Heart left ventricle (tissue), 13 donors: ENCODE results near the gene EPB41L2.

Experiments used
- POLR2A ChIP-seq, 2 donors: fragments of 450-650 bp; IDR thresholded peaks; one replicate each; pipeline ENCODE4 v1.6.1; 2017; ENCODE audit warnings: antibody characterized with exemption in 2 of 2, mild to moderate bottlenecking in 2 of 2, moderate library complexity in 2 of 2
- TF ChIP-seq, protein P1 (sequence below), 12 donors: fragments of 200-600 bp; sonication (generic) in 4 of 12; IDR thresholded peaks; one replicate each; pipeline versions ENCODE4 v1.5.0 to v1.8.0; 2018 to 2022; ENCODE audit warnings: antibody characterized with exemption in 12 of 12, mild to moderate bottlenecking in 5 of 12
- donor health status: ischemic (EF 13 %, LVEDD 7.1; RV severe dilation, severe dysfunction).
- donor health status: DM: no; HTN: yes; CAD: no.
- donor health status: DM: no; HTN: no; CAD: no.
- donor health status: ischemic (EF 25% LVEDD 6.9; RV normal size, moderate dysfunction).
- donor health status: ischemic (EF 25% LVEDD 5.7; RV mildly dilated, moderate dysfunction).
- donor health status: ischemic (EF 35%, LVEDD 5.7; RV mildly dilated, moderate dysfunction).
- donor health status: nonischemic (EF 11% LVEDD 7.7; RV severe dilation, severe dysfunction).
- donor health status: DM: yes; HTN: yes; CAD: no.
- donor health status: PGD.
- donor health status: ischemic (EF 29% LVEDD 5.4; RV normal size, mild dysfunction).
- donor health status: nonischemic (EF 23%, LVEDD 6.1; RV moderate dilation, normal function).

- TF ChIP-seq, protein P1, sequence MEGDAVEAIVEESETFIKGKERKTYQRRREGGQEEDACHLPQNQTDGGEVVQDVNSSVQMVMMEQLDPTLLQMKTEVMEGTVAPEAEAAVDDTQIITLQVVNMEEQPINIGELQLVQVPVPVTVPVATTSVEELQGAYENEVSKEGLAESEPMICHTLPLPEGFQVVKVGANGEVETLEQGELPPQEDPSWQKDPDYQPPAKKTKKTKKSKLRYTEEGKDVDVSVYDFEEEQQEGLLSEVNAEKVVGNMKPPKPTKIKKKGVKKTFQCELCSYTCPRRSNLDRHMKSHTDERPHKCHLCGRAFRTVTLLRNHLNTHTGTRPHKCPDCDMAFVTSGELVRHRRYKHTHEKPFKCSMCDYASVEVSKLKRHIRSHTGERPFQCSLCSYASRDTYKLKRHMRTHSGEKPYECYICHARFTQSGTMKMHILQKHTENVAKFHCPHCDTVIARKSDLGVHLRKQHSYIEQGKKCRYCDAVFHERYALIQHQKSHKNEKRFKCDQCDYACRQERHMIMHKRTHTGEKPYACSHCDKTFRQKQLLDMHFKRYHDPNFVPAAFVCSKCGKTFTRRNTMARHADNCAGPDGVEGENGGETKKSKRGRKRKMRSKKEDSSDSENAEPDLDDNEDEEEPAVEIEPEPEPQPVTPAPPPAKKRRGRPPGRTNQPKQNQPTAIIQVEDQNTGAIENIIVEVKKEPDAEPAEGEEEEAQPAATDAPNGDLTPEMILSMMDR (IDR thresholded peaks at IDR 0.05): no peak
- TF ChIP-seq POLR2A (IDR thresholded peaks at IDR 0.05): no peak
These were observed 231.4 kb downstream of the EPB41L2 start for GRCh38 chr6:130831607-130832006.
